Measurements from ENCODE around the gene HACD1.
"Not testable (repeated sequence)": the region's sequence is repeated elsewhere in the genome, so short reads cannot be mapped to it uniquely, and the experiment has no call there.

The HACD1 gene

GRCh38 chr10:17643339-17643754 lies 26.2 kb upstream of the HACD1 start:
- DNase-seq (ENCODE audit: low spot score), result peak; percentile 33

- no peak for DNase-seq (ENCODE audit: low spot score)
These were observed 23.2 kb upstream of the HACD1 start for GRCh38 chr10:17640331-17640816.

- DNase-seq (ENCODE audit: low spot score), result no peak
These were observed 20.7 kb upstream of the HACD1 start for GRCh38 chr10:17637869-17638268.

- no peak for DNase-seq (ENCODE audit: low spot score)
These were observed 16.2 kb upstream of the HACD1 start for GRCh38 chr10:17633353-17633752.

- DNase-seq (ENCODE audit: low spot score), result not testable (repeated sequence)
These were observed 15.4 kb upstream of the HACD1 start for GRCh38 chr10:17632590-17632989.

GRCh38 chr10:17626656-17627055 lies 9.5 kb upstream of the HACD1 start:
- no peak for DNase-seq (ENCODE audit: low spot score)

GRCh38 chr10:17624996-17625395 lies 7.8 kb upstream of the HACD1 start:
- no peak for DNase-seq (ENCODE audit: low spot score)

- DNase-seq (ENCODE audit: low spot score), result no peak
These were observed 4.9 kb upstream of the HACD1 start for GRCh38 chr10:17622061-17622460.

- no peak for DNase-seq (ENCODE audit: low spot score)
These were observed 657 bp downstream of the HACD1 start for GRCh38 chr10:17616403-17617030.

GRCh38 chr10:17609523-17610079 lies 7.6 kb downstream of the HACD1 start:
- DNase-seq (ENCODE audit: low spot score), result no peak

GRCh38 chr10:17607603-17608332 lies 9.4 kb downstream of the HACD1 start:
- DNase-seq (ENCODE audit: low spot score), result peak; percentile 70

- DNase-seq (ENCODE audit: low spot score), result no peak
These were observed 10.1 kb downstream of the HACD1 start for GRCh38 chr10:17607060-17607459.

- DNase-seq (ENCODE audit: low spot score), result no peak
These were observed 10.6 kb downstream of the HACD1 start for GRCh38 chr10:17606547-17607040.

- DNase-seq (ENCODE audit: low spot score), result no peak
These were observed 11.2 kb downstream of the HACD1 start for GRCh38 chr10:17605936-17606335.

- peak; percentile 13 for DNase-seq (ENCODE audit: low spot score)
These were observed 18.1 kb downstream of the HACD1 start for GRCh38 chr10:17599089-17599488.

- DNase-seq (ENCODE audit: low spot score), result no peak
These were observed 19.8 kb downstream of the HACD1 start for GRCh38 chr10:17597386-17597785.

- DNase-seq (ENCODE audit: low spot score), result no peak
These were observed 26.1 kb downstream of the HACD1 start for GRCh38 chr10:17590969-17591645.

GRCh38 chr10:17589316-17589715 lies 27.9 kb downstream of the HACD1 start:
- not testable (repeated sequence) for DNase-seq (ENCODE audit: low spot score)

- DNase-seq (ENCODE audit: low spot score), result no peak
These were observed 28.8 kb downstream of the HACD1 start for GRCh38 chr10:17588420-17588819.

- DNase-seq (ENCODE audit: low spot score), result not testable (repeated sequence)
These were observed 29.9 kb downstream of the HACD1 start for GRCh38 chr10:17587321-17587720.

- no peak for DNase-seq (ENCODE audit: low spot score)
These were observed 30.3 kb downstream of the HACD1 start for GRCh38 chr10:17586821-17587234.

- no peak for DNase-seq (ENCODE audit: low spot score)
These were observed 32.2 kb downstream of the HACD1 start for GRCh38 chr10:17585016-17585415.
